Calu3 (cell line): Measurements from ENCODE around the gene REN. TPM values are rescaled to one million over a fixed set of nuclear protein-coding genes. Genes with fewer than 3 reads are reported as not detected.

Experiments used
- Bru-seq: library from RNA; stranded (reverse); fragments of 400-500 nt; gene quantifications from one replicate; lab custom pipeline; 2021; lab: Mats Ljungman, UMichigan
- BruChase-seq, 2 experiments: library from RNA; stranded (reverse); fragments of 400-500 nt; gene quantifications; one replicate each; lab custom pipeline; 2021; lab: Mats Ljungman, UMichigan
- BruUV-seq: library from RNA; stranded (reverse); fragments of 400-500 nt; replicated peaks from 2 replicates; lab custom pipeline; 2021; lab: Mats Ljungman, UMichigan
- CTCF ChIA-PET: fragments of 300-600 bp; sonication (Branson Sonifier 250); formaldehyde crosslinking; loops from one replicate; lab custom pipeline; 2022; ENCODE audit warnings: antibody characterized with exemption; lab: Charles Lee
- DNase-seq: peaks from one replicate; pipeline ENCODE4 v3.0.0; 2022
- H3K27ac Mint-ChIP-seq: one replicate; pipeline ENCODE4 v1.8.0; 2022; ENCODE audit warnings: mixed read lengths; ENCODE audit not compliant: unreplicated experiment
- H3K27me3 Mint-ChIP-seq: one replicate; pipeline ENCODE4 v1.8.0; 2022; ENCODE audit warnings: mixed read lengths; ENCODE audit not compliant: unreplicated experiment
- H3K36me3 Mint-ChIP-seq: one replicate; pipeline ENCODE4 v1.8.0; 2022; ENCODE audit warnings: mild to moderate bottlenecking, moderate library complexity, mixed read lengths; ENCODE audit not compliant: insufficient read depth, unreplicated experiment
- H3K4me1 Mint-ChIP-seq: one replicate; pipeline ENCODE4 v1.8.0; 2022; ENCODE audit warnings: mild to moderate bottlenecking, low read depth, mixed read lengths; ENCODE audit not compliant: unreplicated experiment
- H3K4me3 Mint-ChIP-seq: one replicate; pipeline ENCODE4 v1.8.0; 2022; ENCODE audit warnings: mild to moderate bottlenecking, low read depth, moderate library complexity, mixed read lengths; ENCODE audit not compliant: unreplicated experiment
- H3K9me3 Mint-ChIP-seq: one replicate; pipeline ENCODE4 v1.8.0; 2022; ENCODE audit warnings: low read depth, mixed read lengths; ENCODE audit not compliant: unreplicated experiment
- intact Hi-C: fragments of 100-400 bp; cut with micrococcal nuclease; formaldehyde crosslinking; loops from one replicate; pipeline ENCODE4 v1.10.0; 2022; ENCODE audit not compliant: unreplicated experiment
- long read RNA-seq: library from polyadenylated mRNA; stranded (forward); transcript quantifications from one replicate; pipeline ENCODE4 v2.0.0, GENCODE V29; 2022
- total RNA-seq: library from RNA; stranded (reverse); gene quantifications from 2 replicates; pipeline ENCODE4 v1.2.3, GENCODE V29; 2022
- TF ChIP-seq, protein P1 (sequence below): fragments of 200-600 bp; IDR thresholded peaks from one replicate; pipeline ENCODE4 v1.8.0; 2022; ENCODE audit warnings: antibody characterized with exemption; ENCODE audit not compliant: unreplicated experiment

Gene REN
- total RNA-seq (not detected in 2 replicates), Bru-seq, nascent RNA (percentile 10 among the genes with signal in this experiment), BruChase-seq, experiment 1, labeled RNA remaining after a 6-hour chase (percentile 5 among the genes with signal in this experiment), BruChase-seq, experiment 2, labeled RNA remaining after a 2-hour chase (percentile 5 among the genes with signal in this experiment)
- long read RNA-seq: 0 reads

DNA sequence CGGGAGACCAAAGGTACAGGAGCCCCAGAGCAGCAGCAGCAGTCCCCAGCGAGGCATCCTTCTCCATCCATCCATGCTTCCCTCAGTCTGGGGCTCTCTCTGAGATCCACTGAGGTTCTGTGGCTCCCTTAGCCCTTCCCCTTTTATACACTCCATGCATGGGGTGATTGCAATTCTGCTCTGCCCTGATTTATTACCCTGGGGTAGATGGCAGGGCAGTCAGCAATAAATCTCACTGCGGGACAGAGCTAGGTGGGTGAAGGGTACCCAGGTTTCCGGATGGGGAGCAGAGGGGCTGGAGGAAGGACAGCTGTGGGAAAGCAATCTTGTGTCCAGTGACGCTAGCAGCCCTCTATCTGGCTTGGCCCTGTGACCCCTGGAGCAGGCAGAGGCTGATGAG is at the start of gene REN:
Gene REN, minus strand, starts transcription at position 119 of the 400 bp plus-strand sequence. Its CDS starts 44 bp downstream, at position 75.
- CTCF ChIA-PET: interaction anchor here (0.6 kb wide), 2 partner anchors 108 to 327 kb away, joined by 3 to 4 read pairs; no protein-coding TSS in a partner anchor
- Mint-ChIP-seq H3K4me3 (no peak within 1 kb of the TSS), H3K36me3 (no peaks in the 10 kb centered on the region), H3K4me1 (no peaks in the 10 kb centered on the region), H3K9me3 (peaks cover 3% of the 10 kb centered on the region), H3K27ac (no peak within 1 kb of the TSS), H3K27me3 (no peaks in the 10 kb centered on the region)
- no TSS peak for BruUV-seq
- TF ChIP-seq, protein P1, sequence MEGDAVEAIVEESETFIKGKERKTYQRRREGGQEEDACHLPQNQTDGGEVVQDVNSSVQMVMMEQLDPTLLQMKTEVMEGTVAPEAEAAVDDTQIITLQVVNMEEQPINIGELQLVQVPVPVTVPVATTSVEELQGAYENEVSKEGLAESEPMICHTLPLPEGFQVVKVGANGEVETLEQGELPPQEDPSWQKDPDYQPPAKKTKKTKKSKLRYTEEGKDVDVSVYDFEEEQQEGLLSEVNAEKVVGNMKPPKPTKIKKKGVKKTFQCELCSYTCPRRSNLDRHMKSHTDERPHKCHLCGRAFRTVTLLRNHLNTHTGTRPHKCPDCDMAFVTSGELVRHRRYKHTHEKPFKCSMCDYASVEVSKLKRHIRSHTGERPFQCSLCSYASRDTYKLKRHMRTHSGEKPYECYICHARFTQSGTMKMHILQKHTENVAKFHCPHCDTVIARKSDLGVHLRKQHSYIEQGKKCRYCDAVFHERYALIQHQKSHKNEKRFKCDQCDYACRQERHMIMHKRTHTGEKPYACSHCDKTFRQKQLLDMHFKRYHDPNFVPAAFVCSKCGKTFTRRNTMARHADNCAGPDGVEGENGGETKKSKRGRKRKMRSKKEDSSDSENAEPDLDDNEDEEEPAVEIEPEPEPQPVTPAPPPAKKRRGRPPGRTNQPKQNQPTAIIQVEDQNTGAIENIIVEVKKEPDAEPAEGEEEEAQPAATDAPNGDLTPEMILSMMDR: no peak
- intact Hi-C loops: no loop called here
- no peak for DNase-seq

DNA sequence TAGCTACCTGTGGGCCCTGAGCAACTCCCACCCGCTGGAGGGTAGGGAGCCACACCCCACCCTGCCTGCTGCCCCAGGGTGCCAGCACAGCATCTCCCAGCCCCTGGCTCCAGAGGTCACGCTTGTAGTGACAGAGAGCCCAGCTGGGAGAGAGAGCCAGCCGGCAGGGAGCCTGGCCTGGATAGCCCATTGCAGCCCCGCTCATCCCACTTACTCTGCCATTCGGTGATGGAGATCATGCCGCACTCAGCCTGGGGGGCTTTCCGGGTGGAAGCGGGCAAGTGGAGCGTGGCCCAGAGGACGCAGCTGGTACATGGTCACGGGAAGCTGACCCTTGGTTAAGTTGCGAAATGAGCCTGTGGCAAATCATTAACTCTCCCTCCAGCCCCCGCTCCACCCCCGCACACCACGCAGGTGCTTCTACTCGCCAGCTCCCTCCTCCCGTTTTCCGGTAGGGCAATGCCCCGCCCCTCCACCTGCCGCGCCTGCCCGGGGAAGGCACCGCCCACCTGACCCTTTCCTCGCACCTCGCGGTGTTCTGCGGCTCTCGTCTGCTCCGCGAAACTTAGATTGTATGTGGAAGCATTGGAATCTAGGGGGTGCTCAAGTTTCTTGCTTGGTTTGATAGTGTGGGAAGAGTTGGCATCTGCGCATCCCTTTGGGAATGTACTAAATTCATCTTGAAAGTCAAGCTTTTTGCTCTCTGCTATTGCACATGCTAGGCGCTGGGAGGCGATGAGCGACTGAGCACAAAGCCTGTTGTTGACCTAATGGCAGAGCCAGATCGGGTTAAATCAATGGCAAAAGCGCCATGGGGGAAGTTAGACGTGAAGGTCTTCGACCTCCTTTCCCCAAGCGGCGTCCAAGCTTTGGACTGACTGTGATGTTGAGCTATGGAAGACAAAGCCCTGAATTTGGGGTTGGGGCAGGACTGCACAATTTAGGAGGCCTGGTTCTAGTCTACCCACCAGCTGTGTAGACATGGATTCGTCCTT is 47.8 kb upstream of the REN start, which contains the start of gene GOLT1A:
Gene GOLT1A, minus strand, starts transcription at position 321 of the 995 bp plus-strand sequence. Its CDS starts 82 bp downstream, at position 239.
- Mint-ChIP-seq H3K36me3 (peaks cover 16% of the 10 kb centered on the region), H3K4me3 (peak within 1 kb of the TSS; percentile 55), H3K27ac (peak within 1 kb of the TSS; percentile 53), H3K9me3 (no peaks in the 10 kb centered on the region), H3K27me3 (no peaks in the 10 kb centered on the region), H3K4me1 (no peaks in the 10 kb centered on the region)
- BruUV-seq: no TSS peak
- DNase-seq: peak; percentile 92
- CTCF ChIA-PET: interaction anchor here (0.8 to 1.7 kb wide), 5 partner anchors 9 to 185 kb away, joined by 3 to 7 read pairs (median 5); no protein-coding TSS in a partner anchor
- TF ChIP-seq, protein P1: no peak
- intact Hi-C loops: no loop called here

DNA sequence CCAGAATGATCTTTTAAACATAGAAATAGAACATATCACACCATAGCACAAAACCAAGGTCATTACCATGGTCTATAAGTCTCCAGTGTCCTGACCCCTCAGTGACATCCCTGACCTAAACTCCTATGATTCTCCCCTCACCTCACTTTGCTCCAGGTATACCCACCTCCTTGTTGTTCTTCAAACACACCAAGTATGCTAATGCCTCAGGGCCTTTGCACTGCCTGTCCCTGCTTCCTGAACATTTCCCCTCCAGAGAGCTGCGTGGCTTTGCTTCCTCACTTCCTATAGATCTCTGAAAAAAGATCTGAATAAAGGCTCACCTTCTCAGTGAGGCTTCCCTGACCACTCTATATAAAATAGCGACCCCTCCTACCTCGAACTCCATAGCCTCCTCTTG is 46.6 kb upstream of the REN start:
- H3K36me3 Mint-ChIP-seq: peaks cover 10% of the 10 kb centered on the region
- TF ChIP-seq, protein P1: no peak
- DNase-seq: no peak
- H3K4me1 Mint-ChIP-seq: no peaks in the 10 kb centered on the region
- intact Hi-C loops: no loop called here
- CTCF ChIA-PET: interaction anchor here (1.7 kb wide), 1 partner anchor 14 kb away, joined by 7 read pairs; no protein-coding TSS in a partner anchor
- H3K4me3 Mint-ChIP-seq: no peak overlapping the region
- H3K9me3 Mint-ChIP-seq: no peaks in the 10 kb centered on the region
- no peak overlapping the region for H3K27ac Mint-ChIP-seq
- no TSS peak for BruUV-seq
- no peaks in the 10 kb centered on the region for H3K27me3 Mint-ChIP-seq

DNA sequence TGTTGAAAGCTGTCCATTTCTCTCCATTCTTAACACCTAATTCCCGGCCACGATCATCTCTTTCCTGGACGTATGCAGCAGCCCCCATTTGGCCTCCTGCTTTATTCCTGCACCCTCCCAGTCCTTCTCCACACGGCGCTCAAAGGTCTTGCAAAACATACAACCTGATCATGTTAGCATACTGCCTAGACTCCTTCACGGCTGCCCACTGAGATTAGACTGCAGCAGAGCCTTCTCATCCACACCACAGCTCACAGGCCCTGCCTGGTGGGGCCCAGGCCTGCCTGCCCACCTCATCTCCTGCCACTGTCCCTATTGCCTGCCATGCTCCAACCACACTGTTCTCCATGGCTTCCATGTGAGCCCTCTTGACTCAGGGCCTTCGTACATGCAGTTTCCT is 44.9 kb upstream of the REN start:
- peaks cover 8% of the 10 kb centered on the region for H3K36me3 Mint-ChIP-seq
- H3K4me3 Mint-ChIP-seq: no peak overlapping the region
- intact Hi-C loops: no loop called here
- H3K4me1 Mint-ChIP-seq: peaks cover 11% of the 10 kb centered on the region
- no TSS peak for BruUV-seq
- no peak overlapping the region for H3K27ac Mint-ChIP-seq
- no peak for DNase-seq
- CTCF ChIA-PET: interaction anchor here (0.6 to 1.4 kb wide), 2 partner anchors 18 to 48 kb away, joined by 3 to 4 read pairs; no protein-coding TSS in a partner anchor
- H3K27me3 Mint-ChIP-seq: no peaks in the 10 kb centered on the region
- TF ChIP-seq, protein P1: no peak
- no peaks in the 10 kb centered on the region for H3K9me3 Mint-ChIP-seq
